Measurements from ENCODE around the gene LHX3. TPM values are rescaled to one million over a fixed set of nuclear protein-coding genes. Genes with fewer than 3 reads are reported as not detected.

The LHX3 gene
- total and polyA plus RNA-seq, 10 of the 15 experiments (the other 5 are each of a cell fraction or from before 2014, with no cell fraction given): not detected

DNA sequence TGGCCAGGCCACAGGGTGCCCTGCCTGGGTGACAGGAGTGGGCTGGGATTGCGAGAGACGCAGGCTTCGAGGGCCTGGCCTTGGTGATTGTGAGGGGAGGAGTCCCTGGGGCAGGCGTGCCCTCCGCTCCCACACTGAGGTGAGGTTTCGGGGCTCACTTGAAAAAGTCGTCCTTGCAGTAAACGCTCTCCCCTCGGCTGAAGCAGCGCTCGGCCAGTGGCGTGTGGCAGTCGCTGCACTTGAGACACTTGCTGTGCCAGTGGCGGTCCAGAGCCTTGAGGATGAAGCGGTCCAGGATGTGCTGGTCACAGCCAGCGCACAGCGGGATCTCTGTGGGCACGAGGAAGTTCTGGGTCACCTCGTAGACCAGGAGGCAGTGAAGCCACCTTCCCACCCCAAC lies 4.5 kb downstream of the LHX3 start:
- CTCF ChIA-PET: no interaction called here
- POLR2A ChIA-PET: no interaction called here
- FAIRE-seq: no peak

More for the DNA sequence above, 4.5 kb downstream of the LHX3 start:
- no peak for ATAC-seq
- H3K27ac ChIP-seq (ENCODE audit: control insufficient read depth, insufficient read depth): no peak overlapping the region
- H2AFZ ChIP-seq (ENCODE audit: control insufficient read depth, low read depth, low read length): no peak overlapping the region
- no peak for DNase-seq (ENCODE audit: low read depth, low spot score)
- ChIA-PET RAD21 (ENCODE audit: unreplicated experiment) (no interaction called here), SMC1A (ENCODE audit: uncharacterized antibody, unreplicated experiment) (no interaction called here)
- H3K9ac ChIP-seq (ENCODE audit: control insufficient read depth, insufficient read depth, low read length): no peak overlapping the region
- no peak for TF ChIP-seq RFX5 (IDR thresholded peaks at IDR 0.05; ENCODE audit: low read depth, low read length)
- TF ChIP-seq ZNF274 (IDR thresholded peaks at IDR 0.05; ENCODE audit: insufficient read depth, insufficient read length): no peak
- no peak for TF ChIP-seq CBFB (IDR thresholded peaks at IDR 0.05; ENCODE audit: low read depth)
- no peak for TF ChIP-seq SMAD1 (IDR thresholded peaks at IDR 0.05; ENCODE audit: low read depth, partially characterized antibody)
- TF ChIP-seq, protein P1, sequence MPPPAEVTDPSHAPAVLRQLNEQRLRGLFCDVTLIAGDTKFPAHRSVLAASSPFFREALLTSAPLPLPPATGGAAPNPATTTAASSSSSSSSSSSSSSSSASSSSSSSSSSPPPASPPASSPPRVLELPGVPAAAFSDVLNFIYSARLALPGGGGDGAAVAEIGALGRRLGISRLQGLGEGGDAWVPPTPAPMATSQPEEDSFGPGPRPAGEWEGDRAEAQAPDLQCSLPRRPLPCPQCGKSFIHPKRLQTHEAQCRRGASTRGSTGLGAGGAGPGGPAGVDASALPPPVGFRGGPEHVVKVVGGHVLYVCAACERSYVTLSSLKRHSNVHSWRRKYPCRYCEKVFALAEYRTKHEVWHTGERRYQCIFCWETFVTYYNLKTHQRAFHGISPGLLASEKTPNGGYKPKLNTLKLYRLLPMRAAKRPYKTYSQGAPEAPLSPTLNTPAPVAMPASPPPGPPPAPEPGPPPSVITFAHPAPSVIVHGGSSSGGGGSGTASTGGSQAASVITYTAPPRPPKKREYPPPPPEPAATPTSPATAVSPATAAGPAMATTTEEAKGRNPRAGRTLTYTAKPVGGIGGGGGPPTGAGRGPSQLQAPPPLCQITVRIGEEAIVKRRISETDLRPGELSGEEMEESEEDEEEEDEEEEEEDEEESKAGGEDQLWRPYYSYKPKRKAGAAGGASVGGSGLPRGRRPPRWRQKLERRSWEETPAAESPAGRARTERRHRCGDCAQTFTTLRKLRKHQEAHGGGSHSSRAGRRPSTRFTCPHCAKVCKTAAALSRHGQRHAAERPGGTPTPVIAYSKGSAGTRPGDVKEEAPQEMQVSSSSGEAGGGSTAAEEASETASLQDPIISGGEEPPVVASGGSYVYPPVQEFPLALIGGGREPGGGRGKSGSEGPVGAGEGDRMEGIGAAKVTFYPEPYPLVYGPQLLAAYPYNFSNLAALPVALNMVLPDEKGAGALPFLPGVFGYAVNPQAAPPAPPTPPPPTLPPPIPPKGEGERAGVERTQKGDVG (CRISPR knock-in tag; IDR thresholded peaks at IDR 0.05): no peak
- no peak for TF ChIP-seq MXI1 (IDR thresholded peaks at IDR 0.05; ENCODE audit: low read depth, low read length)
- TF ChIP-seq, protein P2, sequence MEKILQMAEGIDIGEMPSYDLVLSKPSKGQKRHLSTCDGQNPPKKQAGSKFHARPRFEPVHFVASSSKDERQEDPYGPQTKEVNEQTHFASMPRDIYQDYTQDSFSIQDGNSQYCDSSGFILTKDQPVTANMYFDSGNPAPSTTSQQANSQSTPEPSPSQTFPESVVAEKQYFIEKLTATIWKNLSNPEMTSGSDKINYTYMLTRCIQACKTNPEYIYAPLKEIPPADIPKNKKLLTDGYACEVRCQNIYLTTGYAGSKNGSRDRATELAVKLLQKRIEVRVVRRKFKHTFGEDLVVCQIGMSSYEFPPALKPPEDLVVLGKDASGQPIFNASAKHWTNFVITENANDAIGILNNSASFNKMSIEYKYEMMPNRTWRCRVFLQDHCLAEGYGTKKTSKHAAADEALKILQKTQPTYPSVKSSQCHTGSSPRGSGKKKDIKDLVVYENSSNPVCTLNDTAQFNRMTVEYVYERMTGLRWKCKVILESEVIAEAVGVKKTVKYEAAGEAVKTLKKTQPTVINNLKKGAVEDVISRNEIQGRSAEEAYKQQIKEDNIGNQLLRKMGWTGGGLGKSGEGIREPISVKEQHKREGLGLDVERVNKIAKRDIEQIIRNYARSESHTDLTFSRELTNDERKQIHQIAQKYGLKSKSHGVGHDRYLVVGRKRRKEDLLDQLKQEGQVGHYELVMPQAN (conservative IDR thresholded peaks at IDR 0.05): no peak
- TF ChIP-seq, protein P3, sequence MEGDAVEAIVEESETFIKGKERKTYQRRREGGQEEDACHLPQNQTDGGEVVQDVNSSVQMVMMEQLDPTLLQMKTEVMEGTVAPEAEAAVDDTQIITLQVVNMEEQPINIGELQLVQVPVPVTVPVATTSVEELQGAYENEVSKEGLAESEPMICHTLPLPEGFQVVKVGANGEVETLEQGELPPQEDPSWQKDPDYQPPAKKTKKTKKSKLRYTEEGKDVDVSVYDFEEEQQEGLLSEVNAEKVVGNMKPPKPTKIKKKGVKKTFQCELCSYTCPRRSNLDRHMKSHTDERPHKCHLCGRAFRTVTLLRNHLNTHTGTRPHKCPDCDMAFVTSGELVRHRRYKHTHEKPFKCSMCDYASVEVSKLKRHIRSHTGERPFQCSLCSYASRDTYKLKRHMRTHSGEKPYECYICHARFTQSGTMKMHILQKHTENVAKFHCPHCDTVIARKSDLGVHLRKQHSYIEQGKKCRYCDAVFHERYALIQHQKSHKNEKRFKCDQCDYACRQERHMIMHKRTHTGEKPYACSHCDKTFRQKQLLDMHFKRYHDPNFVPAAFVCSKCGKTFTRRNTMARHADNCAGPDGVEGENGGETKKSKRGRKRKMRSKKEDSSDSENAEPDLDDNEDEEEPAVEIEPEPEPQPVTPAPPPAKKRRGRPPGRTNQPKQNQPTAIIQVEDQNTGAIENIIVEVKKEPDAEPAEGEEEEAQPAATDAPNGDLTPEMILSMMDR (IDR thresholded peaks at IDR 0.05 in 2 of 3, conservative IDR thresholded peaks at IDR 0.05 in 1 of 3; ENCODE audit: control insufficient read depth in 2 of 3, extremely low read depth in 1 of 3, insufficient read depth in 1 of 3, low read depth in 3 of 3, low read length in 3 of 3): no peak
- TF ChIP-seq, protein P4, sequence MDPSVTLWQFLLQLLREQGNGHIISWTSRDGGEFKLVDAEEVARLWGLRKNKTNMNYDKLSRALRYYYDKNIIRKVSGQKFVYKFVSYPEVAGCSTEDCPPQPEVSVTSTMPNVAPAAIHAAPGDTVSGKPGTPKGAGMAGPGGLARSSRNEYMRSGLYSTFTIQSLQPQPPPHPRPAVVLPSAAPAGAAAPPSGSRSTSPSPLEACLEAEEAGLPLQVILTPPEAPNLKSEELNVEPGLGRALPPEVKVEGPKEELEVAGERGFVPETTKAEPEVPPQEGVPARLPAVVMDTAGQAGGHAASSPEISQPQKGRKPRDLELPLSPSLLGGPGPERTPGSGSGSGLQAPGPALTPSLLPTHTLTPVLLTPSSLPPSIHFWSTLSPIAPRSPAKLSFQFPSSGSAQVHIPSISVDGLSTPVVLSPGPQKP (IDR thresholded peaks at IDR 0.05; ENCODE audit: low read depth, low read length): no peak
- TF ChIP-seq ASH2L (IDR thresholded peaks at IDR 0.05; ENCODE audit: borderline replicate concordance, low read depth): no peak
- TF ChIP-seq ZZZ3 (IDR thresholded peaks at IDR 0.05; ENCODE audit: control insufficient read depth, insufficient read length, low read depth): no peak
- in situ Hi-C loops (cut with MboI): no loop called here
- no peak overlapping the region for H3K4me3 ChIP-seq
- WGBS (ENCODE audit: insufficient coverage, insufficient replicate concordance, low lambda C conversion rate, missing lambda C conversion rate): 56% methylated on average over 12 of the region's 19 CpGs
- H3K27me3 ChIP-seq (replicated peaks in 1 of 2; ENCODE audit: control insufficient read depth in 2 of 2, insufficient read depth in 2 of 2, low read length in 1 of 2): peaks cover 13 to 18% of the 10 kb centered on the region in 2 experiments; a peak in 3 of 4 replicates
- no TSS peak for BruUV-seq (replicated peaks)
- H3K36me3 ChIP-seq (ENCODE audit: control insufficient read depth in 2 of 2, insufficient read depth in 2 of 2, low read length in 1 of 2): no peaks in the 10 kb centered on the region; a peak in 1 of 4 replicates
- no peaks in the 10 kb centered on the region for H3K9me3 ChIP-seq (replicated peaks; ENCODE audit: control insufficient read depth, insufficient read depth, low read length)
- H3K4me2 ChIP-seq (ENCODE audit: control insufficient read depth, insufficient read depth): no peak overlapping the region
- peaks cover 4% of the 10 kb centered on the region; the same call in 1 of the 2 replicates for H4K20me1 ChIP-seq (ENCODE audit: control insufficient read depth, insufficient read depth)
- no peaks in the 10 kb centered on the region for H3K79me2 ChIP-seq (ENCODE audit: control insufficient read depth, insufficient read depth, low read length)
- 0 out of 2 replicates have a peak, but pooled peaks cover 4% of the 10 kb centered on the region for H3K4me1 ChIP-seq (ENCODE audit: control insufficient read depth, insufficient read depth, low read length)
- intact Hi-C loops (cut with micrococcal nuclease; ENCODE audit: unreplicated experiment): no loop called here

Data from GM12878 (cell line).